Activated naive CD4-positive, alpha-beta T cell treated with Interleukin-2 at 50 U/mL for 16 hours (primary cell): ENCODE results near the gene EXOC1.
"Not testable (repeated sequence)": the region's sequence is repeated elsewhere in the genome, so short reads cannot be mapped to it uniquely, and the experiment has no call there.

ENCODE experiments used
- DNase-seq: peaks from one replicate; pipeline ENCODE4 v3.0.0-alpha.2; 2020

EXOC1 gene

GRCh38 chr4:55907469-55907868 lies 54.0 kb downstream of the EXOC1 start:
- DNase-seq: no peak

- no peak for DNase-seq
Observed at GRCh38 chr4:55910140-55910539, 56.7 kb downstream of the EXOC1 start.

DNA sequence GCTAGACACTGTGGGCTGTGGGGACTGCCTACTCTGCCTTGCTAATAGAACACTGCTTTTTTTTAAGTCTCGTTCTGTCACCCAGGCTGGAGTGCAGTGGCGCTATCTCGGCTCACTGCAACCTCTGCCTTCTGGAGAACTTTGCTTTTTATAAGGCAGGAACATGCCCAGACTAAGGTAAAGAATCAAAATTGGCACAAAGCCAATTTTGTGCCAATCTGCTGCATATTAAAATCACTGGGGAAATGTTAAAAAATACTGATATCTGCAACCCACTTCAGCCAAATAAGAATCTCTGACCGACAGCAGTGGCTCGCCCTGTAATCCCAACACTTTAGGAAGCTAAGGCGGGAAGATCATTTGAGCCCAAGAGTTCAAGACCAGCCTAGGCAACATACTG lies 58.8 kb downstream of the EXOC1 start:
- DNase-seq: no peak

DNA sequence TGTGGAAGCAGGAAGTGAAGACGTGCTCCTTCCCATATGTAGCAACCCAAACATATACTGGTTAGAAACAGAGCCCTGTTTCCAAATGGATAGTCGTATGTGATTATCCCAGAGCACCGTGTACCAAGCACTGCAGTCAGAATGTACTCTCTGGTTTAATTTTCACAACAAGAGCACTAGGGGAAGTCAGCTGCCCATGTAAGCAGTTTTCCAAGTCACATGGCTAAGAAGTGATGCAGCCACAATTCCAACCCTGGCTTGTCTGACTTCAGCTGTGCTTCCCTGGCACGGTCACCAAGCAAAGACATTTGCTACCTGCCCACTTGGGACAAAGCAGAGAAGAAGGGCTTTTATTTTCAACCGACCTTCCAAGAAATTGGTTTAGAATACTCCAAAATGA lies 67.1 kb downstream of the EXOC1 start:
- DNase-seq: no peak

DNA sequence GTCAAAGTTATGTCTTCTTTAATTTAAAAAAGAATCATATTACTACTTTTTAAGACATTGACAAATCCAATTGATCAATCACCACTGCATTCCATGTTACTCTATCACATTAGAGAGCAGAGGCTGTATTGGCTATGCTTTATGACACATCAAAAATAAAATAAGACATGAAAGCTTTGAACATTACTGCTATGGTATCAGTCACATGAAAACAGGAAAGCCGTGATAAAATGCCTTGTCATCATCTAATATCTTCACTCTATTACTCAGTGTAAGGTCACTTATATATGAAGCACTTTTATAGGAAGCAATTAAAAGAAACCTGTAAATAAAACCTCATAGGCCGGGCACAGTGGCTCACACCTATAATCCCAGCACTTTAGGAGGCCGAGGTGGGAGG lies 67.6 kb downstream of the EXOC1 start:
- DNase-seq: no peak

DNA sequence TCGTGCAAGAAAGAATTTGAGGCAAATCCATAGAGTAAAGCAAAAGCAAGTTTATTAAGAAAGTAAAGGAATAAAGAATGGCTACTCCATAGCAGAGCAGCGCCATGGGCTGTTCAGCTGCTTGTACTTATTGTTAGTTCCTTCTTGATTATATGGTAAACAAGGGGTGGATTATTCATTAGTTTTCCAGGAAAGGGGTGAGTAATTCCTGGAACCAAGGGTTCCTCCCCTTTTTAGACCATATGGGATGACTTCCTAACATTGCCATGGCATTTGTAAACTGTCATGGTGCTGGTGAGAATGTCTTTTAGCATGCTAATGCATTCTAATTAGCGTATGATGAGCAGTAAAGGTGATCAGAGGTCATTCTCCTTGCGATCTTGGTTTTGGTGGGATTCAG lies 71.8 kb downstream of the EXOC1 start:
- DNase-seq: no peak

- DNase-seq: no peak
Observed at GRCh38 chr4:55926610-55927009, 73.2 kb downstream of the EXOC1 start.

DNA sequence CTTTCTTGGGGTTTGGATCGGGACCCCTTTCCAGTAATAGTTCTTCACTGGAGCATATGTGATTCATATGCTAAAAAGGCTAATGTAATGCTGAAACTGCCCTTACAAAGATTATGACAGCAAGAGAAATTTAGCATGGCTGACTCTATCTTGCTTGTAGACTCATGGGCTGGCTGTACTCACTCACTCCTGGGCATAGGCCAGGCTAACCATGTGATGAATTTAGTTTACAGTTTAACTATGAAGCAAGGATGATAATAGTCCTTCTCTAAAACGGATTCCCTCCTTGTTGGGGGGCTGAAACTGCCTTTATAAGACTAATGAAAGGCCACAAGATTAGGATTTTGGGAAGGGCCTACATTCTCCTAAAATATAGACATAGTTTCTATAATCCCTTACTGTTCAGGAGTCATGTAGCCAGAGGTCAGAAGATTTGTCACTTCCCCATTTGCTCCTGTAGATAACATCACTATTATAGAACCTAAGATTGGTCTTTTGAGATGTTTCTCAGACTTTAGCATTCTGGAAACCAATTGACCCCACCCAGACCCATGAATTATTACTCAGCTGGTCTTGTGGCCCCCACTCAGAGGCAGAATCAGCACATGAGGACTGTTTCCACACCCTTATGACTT lies 74.5 kb downstream of the EXOC1 start:
- DNase-seq: no peak

- DNase-seq: no peak
Observed at GRCh38 chr4:55928846-55929245, 75.4 kb downstream of the EXOC1 start.

DNA sequence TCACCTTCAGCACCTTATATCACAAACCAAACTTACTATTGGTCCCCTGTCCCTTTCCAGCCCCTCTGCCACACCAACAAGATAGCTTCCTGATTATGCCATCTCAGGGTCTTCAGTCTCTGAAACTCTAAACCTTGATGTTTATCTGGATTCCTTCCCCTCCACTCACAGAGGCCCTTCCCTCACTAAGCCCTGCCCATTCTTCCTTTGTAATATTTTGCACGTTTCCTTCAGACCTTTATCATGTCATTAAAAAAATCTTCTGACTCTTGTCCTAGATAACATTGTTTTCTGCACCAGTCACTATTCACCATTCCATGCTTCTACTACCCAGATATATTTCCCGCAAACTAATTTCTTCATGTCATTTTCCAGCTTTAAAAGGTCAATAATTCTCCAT lies 77.6 kb downstream of the EXOC1 start:
- DNase-seq: no peak

- no peak for DNase-seq
Observed at GRCh38 chr4:55931833-55932232, 78.4 kb downstream of the EXOC1 start.

- no peak for DNase-seq
Observed at GRCh38 chr4:55932511-55932910, 79.1 kb downstream of the EXOC1 start.

GRCh38 chr4:55933611-55934010 lies 80.2 kb downstream of the EXOC1 start:
- DNase-seq: no peak

DNA sequence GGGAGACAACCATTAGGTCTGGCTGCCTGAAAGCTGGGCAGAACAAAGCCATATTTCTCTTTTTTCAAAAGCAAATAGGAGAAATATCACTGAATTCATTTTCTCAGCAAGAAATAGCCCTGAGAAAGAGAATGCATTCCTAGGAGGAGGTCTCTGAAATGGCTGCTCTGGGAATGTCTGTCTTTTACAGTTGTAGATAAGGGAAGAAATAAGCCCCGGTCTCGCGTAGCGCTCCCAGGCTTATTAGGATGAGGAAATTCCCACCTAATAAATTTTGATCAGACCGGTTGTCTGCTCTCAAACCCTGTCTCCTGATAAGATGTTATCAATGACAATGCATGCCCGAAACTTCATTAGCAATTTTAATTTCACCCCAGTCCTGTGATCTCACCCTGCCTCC lies 82.5 kb downstream of the EXOC1 start:
- DNase-seq: not testable (repeated sequence)

DNA sequence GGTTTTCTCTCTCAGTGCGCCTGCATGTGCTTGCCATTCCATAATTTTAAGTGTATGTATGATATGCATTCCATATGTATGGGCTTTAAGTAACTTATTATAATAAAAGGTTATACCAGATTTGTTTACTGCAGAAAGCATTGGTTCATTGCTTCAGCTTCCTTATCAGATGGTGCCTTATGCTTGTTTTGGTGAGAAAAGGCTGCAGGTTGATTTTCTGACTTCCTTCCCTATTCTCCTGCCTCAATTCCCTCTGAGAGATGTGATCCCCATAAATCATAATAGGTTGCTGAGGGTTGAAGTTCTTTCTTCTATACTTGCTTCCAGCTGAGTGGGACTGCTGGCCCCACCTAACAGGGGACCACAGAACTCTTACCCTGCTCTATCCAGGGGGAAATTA lies 85.0 kb downstream of the EXOC1 start:
- no peak for DNase-seq

DNA sequence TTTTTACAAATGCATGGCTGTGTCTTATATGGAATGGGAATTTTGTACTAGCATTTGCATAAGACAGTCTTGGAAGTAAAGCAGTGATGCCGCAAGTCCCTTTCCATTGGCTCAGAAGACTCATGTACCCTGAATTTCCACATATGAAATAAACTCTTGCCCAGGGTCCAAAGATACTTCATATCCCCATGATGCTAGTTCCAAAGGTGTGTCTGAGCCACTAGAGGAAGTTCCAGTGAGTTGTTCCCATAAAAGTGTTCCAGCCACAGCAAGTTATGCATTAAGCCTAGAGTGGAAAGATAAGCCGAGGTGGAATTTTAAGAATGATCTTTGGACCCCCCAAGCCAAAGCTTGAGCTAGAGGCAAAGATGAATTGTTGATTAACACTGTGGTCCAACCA lies 86.0 kb downstream of the EXOC1 start:
- no peak for DNase-seq

DNA sequence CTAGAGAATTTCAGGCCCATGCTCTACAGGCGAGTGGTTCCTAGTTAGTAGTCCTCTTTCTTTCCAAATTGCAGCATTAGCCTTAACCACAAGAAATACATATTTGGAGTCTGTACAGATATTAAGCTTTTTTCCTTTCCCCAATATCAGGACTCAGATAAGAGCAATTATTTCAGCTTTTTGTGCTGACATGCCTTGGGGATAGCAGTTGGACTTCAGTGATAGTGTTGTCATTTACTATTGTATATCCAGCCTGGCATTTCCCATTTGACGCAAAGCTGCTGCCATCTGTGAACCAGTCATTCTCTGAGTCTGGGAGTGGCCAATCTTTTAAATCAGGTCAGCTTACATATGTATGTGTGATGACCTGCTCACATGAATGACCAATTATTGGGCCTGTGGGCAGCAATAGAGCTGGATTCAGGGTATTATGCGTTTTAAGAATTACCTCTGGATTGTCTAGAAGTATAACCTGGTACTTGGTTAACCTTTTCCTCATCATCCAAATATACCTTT lies 88.5 kb downstream of the EXOC1 start:
- no peak for DNase-seq

DNA sequence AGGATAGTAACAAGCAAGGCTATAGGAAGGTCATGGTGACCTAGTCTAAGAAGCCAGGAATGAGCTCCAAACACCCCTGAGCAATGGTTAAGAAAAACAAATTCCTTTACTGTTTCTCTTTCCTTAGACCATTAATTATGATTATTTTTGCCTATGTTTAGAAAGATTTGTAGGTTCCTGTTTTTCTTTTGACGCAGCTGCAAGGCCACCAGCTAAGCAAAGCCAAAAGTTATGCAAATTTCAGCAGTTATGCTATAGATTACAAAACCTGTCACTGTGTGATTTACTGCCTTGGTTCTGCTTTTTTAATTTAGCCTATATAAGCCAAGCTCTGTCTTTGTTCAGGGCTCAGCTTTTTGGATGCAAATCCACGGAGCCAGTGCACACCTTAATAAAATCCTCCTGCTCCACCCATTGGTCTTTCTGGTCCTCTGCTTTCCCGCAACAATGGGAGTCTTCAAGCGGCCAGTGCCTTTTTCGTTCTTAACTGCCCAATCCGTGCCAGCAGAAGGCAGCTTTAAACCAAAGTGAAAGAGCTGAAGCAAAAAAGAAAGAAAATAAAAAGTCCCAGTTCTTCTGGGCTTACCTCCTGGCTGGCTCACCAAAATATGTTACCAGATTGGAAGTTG lies 93.9 kb downstream of the EXOC1 start:
- DNase-seq: peak; percentile 9

DNA sequence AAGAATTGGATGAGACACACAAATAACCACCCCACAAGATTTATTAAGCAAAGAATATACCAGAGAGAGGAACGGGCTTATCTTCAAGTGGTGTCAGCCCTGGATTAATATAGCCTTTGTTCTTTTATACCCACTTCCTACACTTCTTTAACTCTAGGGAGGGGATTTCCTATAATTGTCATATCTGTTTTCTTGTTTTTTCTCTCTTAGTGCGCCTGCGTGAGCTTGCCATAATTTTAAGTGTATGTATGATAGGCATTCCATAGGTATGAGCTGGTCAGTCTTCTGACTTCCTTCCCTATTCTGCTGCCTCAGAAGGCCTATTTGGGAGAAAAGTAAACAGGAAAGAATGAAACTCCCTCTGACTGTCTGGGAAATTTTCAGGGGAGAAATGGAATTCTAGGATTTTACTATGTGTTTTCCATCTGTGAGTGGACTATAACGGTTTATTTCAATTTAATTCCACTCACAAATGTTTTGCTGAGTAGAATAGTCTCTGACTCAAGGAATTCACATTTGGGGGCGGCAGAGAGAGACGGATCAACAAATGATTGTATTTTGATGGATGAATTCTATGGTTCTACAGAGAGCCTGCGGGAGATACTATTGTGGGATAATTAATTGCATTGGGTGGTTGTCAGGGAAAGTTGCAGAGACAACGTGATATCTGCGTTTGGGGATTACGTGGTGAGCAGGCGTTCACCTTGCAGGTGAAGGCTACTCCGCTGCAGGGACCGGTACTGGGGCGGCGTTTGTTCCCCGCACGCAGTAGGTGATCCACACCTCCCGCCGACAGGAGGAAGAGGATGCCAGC lies 94.7 kb downstream of the EXOC1 start:
- peak; percentile 51 for DNase-seq

GRCh38 chr4:55948726-55949481 lies 95.5 kb downstream of the EXOC1 start, which contains the start of gene CEP135:
TSS of gene CEP135 (plus strand) at chr4:55948945. CDS start at chr4:55952131, 3,186 bp downstream.
- peak; percentile 94 for DNase-seq

GRCh38 chr4:55949482-55949802 lies 96.0 kb downstream of the EXOC1 start:
- DNase-seq: no peak

- DNase-seq: no peak
Observed at GRCh38 chr4:55951191-55951922, 97.9 kb downstream of the EXOC1 start.
